Stomach (tissue), 19 donors: ENCODE measurements around the gene SMPD3. TPM values are rescaled to one million over a fixed set of nuclear protein-coding genes. Genes with fewer than 3 reads are reported as not detected.
"Not testable (repeated sequence)": the region's sequence is repeated elsewhere in the genome, so short reads cannot be mapped to it uniquely, and the experiment has no call there.

Experiments used
- DNase-seq, 2 donors: peaks; one replicate each; pipeline versions ENCODE4 v3.0.0 to v3.0.0-alpha.2; 2013 to 2019
- H3K27ac ChIP-seq, 5 donors: fragments of 200-600 bp in 4 of 5; sonication (generic) in 4 of 5; one replicate each; pipeline ENCODE4 v1.5.1; 2013 to 2019; ENCODE audit warnings: mild to moderate bottlenecking in 1 of 5, moderate library complexity in 1 of 5
- H3K27me3 ChIP-seq, 3 donors: fragments of 200-600 bp; sonication (generic); one replicate each; pipeline ENCODE4 v1.5.1; 2017 to 2019; ENCODE audit warnings: mixed run types in 1 of 3
- H3K36me3 ChIP-seq, 4 donors: fragments of 200-600 bp; sonication (generic); 1 replicate in 3 of 4; 2 replicates in 1 of 4; pipeline ENCODE4 v1.5.1; 2016 to 2019
- H3K4me1 ChIP-seq, 4 donors: fragments of 200-600 bp; sonication (generic); one replicate each; pipeline ENCODE4 v1.5.1; 2016 to 2019
- H3K4me3 ChIP-seq, 4 donors: fragments of 200-600 bp; sonication (generic) in 3 of 4; one replicate each; pipeline ENCODE4 v1.5.1; 2016 to 2019; ENCODE audit warnings: mild to moderate bottlenecking in 1 of 4
- H3K9me3 ChIP-seq, 4 donors: fragments of 200-600 bp; sonication (generic); one replicate each; pipeline ENCODE4 v1.5.1; 2016 to 2019
- CTCF ChIP-seq, 7 experiments: fragments of 450-650 bp in 4 of 7; fragments of 200-600 bp in 3 of 7; sonication (generic) in 3 of 7; IDR thresholded peaks; one replicate each; pipeline ENCODE4 v1.5.1; 2016 to 2019; ENCODE audit warnings: antibody characterized with exemption in 7 of 7, control low read depth in 2 of 7, mild to moderate bottlenecking in 1 of 7
- EP300 ChIP-seq: sonication (generic); formaldehyde crosslinking; IDR thresholded peaks from one replicate; pipeline ENCODE4 v1.6.1; 2017; ENCODE audit warnings: antibody characterized with exemption
- POLR2A ChIP-seq, 4 donors: fragments of 450-650 bp; IDR thresholded peaks; one replicate each; pipeline ENCODE4 v1.6.1; 2016; ENCODE audit warnings: antibody characterized with exemption in 4 of 4, control low read depth in 2 of 4, mild to moderate bottlenecking in 1 of 4, moderate library complexity in 1 of 4
- POLR2AphosphoS5 ChIP-seq, 3 donors: sonication (generic); formaldehyde crosslinking; IDR thresholded peaks; one replicate each; pipeline ENCODE4 v1.6.1; 2016; ENCODE audit warnings: antibody characterized with exemption in 3 of 3
- WGBS, 5 donors: extraction: QIAGEN DNeasy Blood & Tissue Kit in 3 of 5; methylation state at CpG; one replicate each; pipeline versions ENCODE4 v1.1.5 to v1.1.7; 2013 to 2018; 5-methylcytosine and 5-hydroxymethylcytosine counted together
- intact Hi-C: fragments of 100-400 bp; cut with DNase I; formaldehyde crosslinking; loops from one replicate; pipeline ENCODE4 v1.15.1; 2023; ENCODE audit warnings: low total_unique reads
- long read RNA-seq, 10 donors: transcript quantifications; one replicate each; lab custom pipeline, GENCODE V29; 2026
- polyA plus RNA-seq, 3 donors: library from polyadenylated mRNA; stranded (reverse); fragments of 200-250 nt; gene quantifications; one replicate each; pipeline ENCODE4 v1.2.3, GENCODE V29; 2013
- total RNA-seq, 5 donors: library from RNA; depleted of rRNA; stranded (reverse); fragments of >200 nt; gene quantifications; one replicate each; pipeline versions ENCODE4 v1.1.0 to v1.2.3, GENCODE V29; 2014 to 2016
- donor health status: healthy with polysubstance abuse.
- donor health status: Bipolar disorder and iron deficiency.
- donor health status: healthy.

The SMPD3 gene
- 100 to 1,000 TPM in 1 of 5 donors, 10 to 100 TPM in 4; 34.3 to 110 (median 76.3) TPM for total RNA-seq
- 1 to 10 TPM; 1.7 to 7.6 (median 3.2) TPM for polyA plus RNA-seq
- long read RNA-seq, donor 1, result 0 reads
- long read RNA-seq, donor 2, partial matches to known transcripts, result 12 of 13 reads
- long read RNA-seq, donor 2, other reads (novel, unspliced or antisense), result 0 of 13 reads
- long read RNA-seq, donor 3, result 0 reads
- long read RNA-seq, donor 4, result 0 reads
- long read RNA-seq, donor 5, full-length matches to known transcripts, result 1 of 1 reads
- long read RNA-seq, donor 5, partial matches to known transcripts, result 0 of 1 reads
- long read RNA-seq, donor 5, other reads (novel, unspliced or antisense), result 0 of 1 reads
- long read RNA-seq, donor 6, full-length matches to known transcripts, result 1 of 9 reads
- long read RNA-seq, donor 6, partial matches to known transcripts, result 8 of 9 reads
- long read RNA-seq, donor 6, other reads (novel, unspliced or antisense), result 0 of 9 reads
- long read RNA-seq, donor 7, full-length matches to known transcripts, result 1 of 25 reads
- long read RNA-seq, donor 7, partial matches to known transcripts, result 24 of 25 reads
- long read RNA-seq, donor 7, other reads (novel, unspliced or antisense), result 0 of 25 reads
- long read RNA-seq, donor 8, partial matches to known transcripts, result 0 of 1 reads
- long read RNA-seq, donor 8, other reads (novel, unspliced or antisense), result 0 of 1 reads
- long read RNA-seq, donor 9, partial matches to known transcripts, result 0 of 1 reads
- long read RNA-seq, donor 9, other reads (novel, unspliced or antisense), result 0 of 1 reads
- long read RNA-seq, donor 10, result 0 reads

GRCh38 chr16:68448360-68448970, at the start of gene SMPD3:
SMPD3 (minus strand) TSS chr16:68448508; CDS start chr16:68372181, 76,327 bp downstream.
- WGBS, 5 donors, result 0 to 4% (median 1%) methylated on average over 19 to 59 of the region's 59 CpGs
- Histone ChIP-seq H3K9me3 (no peaks in the 10 kb centered on the region), H3K4me1 (peaks cover 18 to 32% (median 26%) of the 10 kb centered on the region in 4 donors), H3K36me3 (no peaks in the 10 kb centered on the region), H3K27ac (peak within 1 kb of the TSS in 2 of 5 donors; percentile 37 to 60), H3K27me3 (peaks cover 0 to 25% (median 4%) of the 10 kb centered on the region in 3 donors), H3K4me3 (peak within 1 kb of the TSS; percentile 53 to 77 (median 66))
- intact Hi-C loops, result loop anchor here (10.0 kb wide), 1 partner anchor 56 kb away; no protein-coding TSS in a partner anchor
- DNase-seq, result peak; percentile 99
- TF ChIP-seq CTCF (IDR thresholded peaks at IDR 0.05), result peak in 2 of 7 experiments; percentile 10 to 11
- peak; percentile 17 to 74 (median 46) for TF ChIP-seq POLR2AphosphoS5 (IDR thresholded peaks at IDR 0.05)
- TF ChIP-seq EP300, result no peak

- H3K36me3 ChIP-seq, result no peaks in the 10 kb centered on the region
- peak overlapping the region in 1 of 5 donors; percentile 15 for H3K27ac ChIP-seq
- H3K4me3 ChIP-seq, result no peak overlapping the region
- TF ChIP-seq POLR2A (IDR thresholded peaks at IDR 0.05), result no peak
- no peak for TF ChIP-seq CTCF (IDR thresholded peaks at IDR 0.05)
- no peak for TF ChIP-seq POLR2AphosphoS5 (IDR thresholded peaks at IDR 0.05)
- no peak for TF ChIP-seq EP300
- H3K27me3 ChIP-seq, result no peaks in the 10 kb centered on the region
- intact Hi-C loops, result no loop called here
- no peak for DNase-seq
- peaks cover 8 to 32% (median 22%) of the 10 kb centered on the region in 4 donors for H3K4me1 ChIP-seq
- no peaks in the 10 kb centered on the region for H3K9me3 ChIP-seq
- 37 to 51% (median 44%) methylated on average over 8 of the region's 8 CpGs for WGBS, 5 donors
These were observed 48.4 kb upstream of the SMPD3 start for GRCh38 chr16:68496689-68497088.

GRCh38 chr16:68494261-68494660, 46.0 kb upstream of the SMPD3 start:
- H3K27me3 ChIP-seq, H3K4me3 ChIP-seq, H3K9me3 ChIP-seq, intact Hi-C loops, H3K36me3 ChIP-seq, DNase-seq: not testable (repeated sequence)
- peaks cover 12 to 38% (median 35%) of the 10 kb centered on the region in 4 donors for H3K4me1 ChIP-seq
- WGBS, 5 donors, result 89 to 98% (median 95%) methylated on average over 5 of the region's 5 CpGs
- peak overlapping the region; percentile 70 to 90 (median 86) for H3K27ac ChIP-seq

- Histone ChIP-seq H3K4me1 (peaks cover 12 to 38% (median 35%) of the 10 kb centered on the region in 4 donors), H3K9me3 (no peaks in the 10 kb centered on the region), H3K4me3 (no peak overlapping the region), H3K27ac (peak overlapping the region; percentile 70 to 90 (median 86)), H3K36me3 (no peaks in the 10 kb centered on the region), H3K27me3 (no peaks in the 10 kb centered on the region)
- intact Hi-C loops, result no loop called here
- no peak for DNase-seq
- WGBS, 5 donors, result 72 to 85% (median 75%) methylated on average over 5 of the region's 5 CpGs; no CpG with 5 or more reads in 1 of the 5 donors
- TF ChIP-seq EP300 (no peak), POLR2AphosphoS5 (IDR thresholded peaks at IDR 0.05) (no peak), POLR2A (IDR thresholded peaks at IDR 0.05) (no peak), CTCF (IDR thresholded peaks at IDR 0.05) (no peak)
These were observed 45.2 kb upstream of the SMPD3 start for GRCh38 chr16:68493412-68494070.
